Suppressor macrophage treated with lipopolysaccharide for 1 hour (primary cell): ENCODE measurements around the gene TBC1D20.

Experiments used
- DNase-seq, 3 donors: peaks; one replicate each; pipeline ENCODE4 v3.0.0-alpha.2; 2020 to 2022

Gene TBC1D20

DNA sequence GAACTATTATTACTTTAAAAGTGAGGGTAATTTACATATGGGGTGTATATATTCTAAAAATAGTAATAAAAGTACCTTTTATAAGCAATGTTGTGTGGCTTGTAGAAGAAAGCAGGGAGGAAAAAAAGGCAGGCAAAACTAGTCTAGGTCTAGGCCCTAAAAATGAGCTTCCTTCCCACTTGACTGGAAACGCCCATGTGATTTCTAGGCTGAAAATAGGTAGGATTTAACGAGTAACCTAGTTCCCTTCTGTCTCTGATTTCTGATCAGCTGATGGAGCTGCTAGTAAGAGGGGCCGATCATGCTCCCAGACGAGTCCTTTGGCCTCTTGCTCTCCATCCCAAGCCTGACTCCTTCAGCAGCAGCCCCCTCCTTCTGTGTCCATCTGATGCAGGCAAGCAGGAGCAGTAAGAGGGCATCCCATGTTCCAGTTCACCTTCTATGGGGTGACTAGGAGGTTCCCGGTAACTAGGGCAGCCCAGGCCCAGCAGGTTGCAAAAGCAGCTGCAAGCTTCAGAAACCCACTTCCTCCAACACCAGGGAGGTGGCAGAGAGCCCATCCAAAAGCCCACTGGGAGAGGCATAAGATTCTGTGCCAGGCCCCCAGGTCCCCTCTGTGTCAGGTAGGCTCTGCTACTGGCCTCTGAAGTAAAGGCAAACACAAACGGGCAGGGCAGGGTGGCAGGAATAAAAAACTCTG lies 24.4 kb downstream of the TBC1D20 start:
- DNase-seq = no peak

DNA sequence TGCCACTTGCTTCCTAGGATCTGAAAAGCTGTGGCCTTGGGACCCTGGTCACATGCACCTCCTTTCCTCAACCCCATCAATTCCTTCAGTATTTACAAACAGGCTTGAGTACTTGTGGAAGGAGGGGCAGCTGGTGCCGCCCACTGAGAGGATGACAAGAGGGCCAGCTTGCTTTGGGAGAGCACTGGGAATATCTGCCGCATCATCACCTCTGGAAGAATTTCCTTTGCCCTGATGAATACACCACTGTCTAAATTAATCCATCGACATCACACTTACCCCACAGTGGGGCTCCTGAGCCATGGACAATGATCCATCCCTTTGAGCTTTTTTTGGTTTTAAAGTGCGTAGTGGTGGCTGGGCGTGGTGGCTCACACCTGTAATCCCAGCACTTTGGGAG lies 25.9 kb downstream of the TBC1D20 start:
- DNase-seq = no peak

DNA sequence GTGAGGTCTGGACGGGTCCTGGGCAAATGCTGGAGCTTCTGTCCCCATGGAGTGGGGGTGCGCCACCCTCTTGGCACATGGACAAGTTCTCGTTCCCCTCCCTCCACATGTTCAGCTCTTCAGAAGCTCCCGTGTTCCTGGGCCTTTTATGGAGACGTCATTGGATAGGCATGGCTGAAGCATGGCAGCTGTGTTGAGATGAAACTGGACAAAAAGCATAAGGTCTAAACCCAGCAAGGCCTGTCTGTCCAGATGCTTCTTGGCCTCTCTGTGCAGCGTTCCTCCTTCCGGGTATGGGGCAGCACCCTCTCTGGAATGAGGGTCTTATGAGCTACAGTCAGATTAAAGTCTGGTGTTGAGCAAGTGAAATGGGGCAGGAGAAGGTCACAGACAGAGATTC lies 26.8 kb downstream of the TBC1D20 start:
- DNase-seq = no peak

DNA sequence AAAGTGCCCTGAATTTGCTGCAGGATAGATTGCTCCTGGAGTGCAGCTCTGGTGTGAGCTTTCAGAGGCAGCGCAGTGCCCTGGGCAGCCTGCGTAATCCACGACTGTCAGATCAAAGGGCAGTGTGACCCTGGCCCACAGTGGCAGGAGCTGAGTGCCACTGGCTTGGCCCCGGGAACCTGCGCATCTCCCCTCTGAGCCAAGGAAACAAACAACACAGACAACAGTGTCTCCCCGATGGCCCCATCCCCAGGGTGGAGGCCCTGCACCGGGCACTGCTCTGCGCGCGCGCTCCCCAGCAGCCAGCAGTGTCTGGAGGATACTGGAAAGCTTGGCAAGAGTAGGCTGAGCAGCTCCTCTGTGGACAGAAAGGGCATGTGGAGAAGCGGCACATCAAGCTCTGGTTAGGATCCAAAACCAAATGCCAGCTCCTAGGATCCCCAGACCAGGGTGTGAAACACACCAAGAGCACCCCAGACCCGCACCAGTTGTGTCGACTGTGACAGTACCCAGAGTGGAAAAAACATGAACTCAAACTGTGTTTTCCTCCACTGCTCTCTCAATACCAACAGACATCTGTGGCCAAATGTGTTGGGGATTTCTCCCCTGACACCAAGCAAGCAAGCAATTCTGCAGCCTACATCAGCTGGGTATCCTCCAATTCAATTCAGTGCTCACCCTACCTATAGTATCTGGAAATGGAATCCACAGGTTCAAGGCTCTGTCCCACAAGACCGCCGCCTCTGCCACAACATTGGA lies 27.5 kb downstream of the TBC1D20 start:
- no peak for DNase-seq

DNA sequence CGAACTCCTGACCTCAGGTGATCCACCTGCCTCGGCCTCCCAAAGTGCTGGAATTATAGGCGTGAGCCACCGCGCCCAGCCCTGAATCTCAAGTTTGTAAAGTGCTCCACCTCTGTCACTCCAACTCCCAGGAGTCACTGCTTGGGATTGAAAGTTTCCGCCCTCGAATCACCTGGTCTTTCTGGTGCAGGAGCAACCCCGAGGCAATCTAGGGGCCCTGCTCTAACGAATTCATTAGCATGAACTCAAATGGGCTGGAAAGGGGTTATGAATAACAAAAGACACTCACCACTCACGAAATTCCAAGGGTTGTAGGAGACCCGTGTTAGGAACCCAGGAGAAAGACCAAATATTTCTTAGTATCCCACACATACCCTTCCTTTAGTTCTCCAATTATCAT lies 28.1 kb downstream of the TBC1D20 start:
- DNase-seq = no peak

DNA sequence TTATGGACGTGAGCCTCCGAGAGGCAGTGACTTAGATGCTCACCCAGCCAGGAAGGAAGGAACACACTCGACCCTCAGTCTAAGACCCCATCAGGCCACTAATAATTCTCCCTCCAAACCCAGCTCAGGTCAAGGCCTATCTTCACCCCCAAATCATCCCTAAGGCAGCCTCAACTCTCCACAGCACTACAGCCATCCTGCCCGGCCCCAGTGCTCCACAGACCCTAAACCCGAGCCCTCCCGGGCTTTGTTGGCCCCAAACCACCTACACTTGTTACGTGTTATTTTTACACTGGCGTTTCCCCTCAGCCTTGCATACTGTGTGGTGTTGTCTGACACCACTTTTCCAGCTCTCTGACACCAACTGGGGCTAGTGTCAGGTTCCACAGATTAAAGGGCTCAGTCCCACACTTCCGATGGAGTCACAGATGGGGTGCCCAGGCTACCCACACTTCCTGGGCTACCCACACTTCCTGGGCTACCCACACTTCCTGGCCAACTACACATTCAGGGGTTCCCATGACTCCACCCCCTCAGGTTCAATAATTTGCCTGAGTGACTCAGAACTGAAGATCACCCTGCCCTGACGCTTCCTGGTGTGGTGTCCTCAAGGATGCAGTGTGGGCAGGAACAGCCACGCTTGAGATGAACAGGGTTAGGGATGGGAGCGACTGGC lies 28.9 kb downstream of the TBC1D20 start:
- DNase-seq = peak; percentile 75 to 84 (median 80)

DNA sequence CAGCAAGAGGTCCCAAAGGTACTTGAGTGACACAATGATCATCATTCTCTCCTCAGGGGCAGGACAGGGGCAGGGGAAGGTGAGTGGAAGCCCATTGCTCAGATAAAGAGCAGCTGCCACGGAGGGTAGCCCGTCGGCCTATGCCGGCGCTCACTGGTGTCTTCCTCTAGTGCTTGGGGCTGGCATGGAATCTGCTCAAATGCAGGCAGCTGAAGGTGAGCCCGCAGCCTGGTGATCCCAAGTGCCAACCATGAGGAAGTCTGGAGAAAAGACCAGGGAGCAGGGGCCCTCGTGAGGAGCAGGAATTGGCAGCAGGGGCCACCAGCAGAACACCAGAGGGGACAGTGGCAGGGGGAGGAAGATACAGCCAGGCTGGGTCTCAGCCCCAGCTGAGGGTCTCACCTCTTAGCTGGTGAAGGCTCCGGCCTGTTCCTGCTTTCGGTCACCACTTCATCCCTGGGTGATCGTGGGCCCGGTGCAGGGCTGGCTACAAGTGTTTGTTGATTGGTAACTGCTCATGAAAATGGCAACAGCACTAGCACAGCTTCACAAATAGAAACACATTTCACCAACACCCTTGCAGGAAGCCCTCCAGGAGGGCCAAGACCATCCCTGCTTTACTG lies 29.5 kb downstream of the TBC1D20 start:
- DNase-seq = no peak

DNA sequence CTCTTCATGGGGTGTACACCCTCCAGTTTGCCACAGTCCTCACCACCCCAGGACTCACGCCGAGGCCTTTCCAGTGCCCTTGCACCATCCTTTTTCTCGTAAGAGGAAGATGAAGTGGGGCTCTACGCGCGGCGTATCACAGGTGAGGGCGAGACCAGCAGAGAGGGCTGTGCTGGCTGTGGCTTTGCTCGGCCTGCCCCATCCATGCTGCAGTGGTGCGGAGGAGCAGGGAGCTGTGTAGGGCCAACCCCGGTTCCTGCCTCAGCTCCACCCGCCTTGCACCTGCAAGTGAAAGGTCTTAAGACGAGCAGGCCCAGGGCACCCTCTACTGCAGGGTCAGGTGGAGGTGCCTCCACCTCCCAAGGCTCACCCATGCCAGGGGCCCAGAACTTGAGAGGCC lies 30.1 kb downstream of the TBC1D20 start:
- DNase-seq = no peak

DNA sequence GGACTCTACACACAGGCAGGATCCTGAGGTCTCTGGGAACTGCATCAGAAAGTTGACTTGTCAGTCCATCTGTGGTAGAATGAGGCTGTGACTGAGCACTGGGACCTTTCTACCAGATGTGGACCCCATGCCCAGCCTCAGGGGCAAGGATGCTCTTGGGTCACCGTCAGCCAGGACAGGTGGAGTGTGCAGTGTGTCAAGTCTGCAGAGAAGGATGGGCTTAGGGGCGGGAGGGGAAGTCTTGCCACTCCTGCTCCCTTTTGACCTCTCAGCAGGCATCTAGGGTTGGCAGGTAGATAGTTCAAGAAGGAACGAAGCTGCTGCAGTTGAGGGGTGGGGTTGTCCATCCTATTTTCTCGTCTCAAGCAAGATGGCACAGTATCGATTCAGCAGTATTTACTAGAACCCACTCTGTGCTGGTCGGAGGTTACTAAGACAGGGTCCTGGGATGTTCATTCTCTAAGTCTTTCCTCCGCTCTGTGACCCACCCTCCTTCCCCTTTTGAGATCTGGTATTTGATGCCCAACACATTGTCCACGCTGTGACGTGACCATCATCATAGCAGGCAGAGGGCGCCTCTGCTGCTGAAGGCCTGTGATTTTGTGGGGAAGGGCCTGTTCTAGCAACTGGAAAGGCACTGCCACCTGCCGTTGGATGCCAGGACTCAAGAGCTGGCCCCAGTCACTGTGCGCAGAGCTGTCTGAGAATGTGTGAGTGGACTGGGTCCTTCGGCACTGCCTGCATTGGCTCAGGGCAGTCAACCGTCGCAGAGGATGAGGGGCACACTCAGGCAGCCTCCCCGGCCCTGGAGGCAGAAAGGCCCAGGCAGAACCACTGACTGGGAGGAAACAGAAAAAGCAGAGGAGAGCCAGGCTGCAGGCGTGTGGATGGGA lies 31.1 kb downstream of the TBC1D20 start:
- peak; percentile 68 to 77 (median 75) for DNase-seq

DNA sequence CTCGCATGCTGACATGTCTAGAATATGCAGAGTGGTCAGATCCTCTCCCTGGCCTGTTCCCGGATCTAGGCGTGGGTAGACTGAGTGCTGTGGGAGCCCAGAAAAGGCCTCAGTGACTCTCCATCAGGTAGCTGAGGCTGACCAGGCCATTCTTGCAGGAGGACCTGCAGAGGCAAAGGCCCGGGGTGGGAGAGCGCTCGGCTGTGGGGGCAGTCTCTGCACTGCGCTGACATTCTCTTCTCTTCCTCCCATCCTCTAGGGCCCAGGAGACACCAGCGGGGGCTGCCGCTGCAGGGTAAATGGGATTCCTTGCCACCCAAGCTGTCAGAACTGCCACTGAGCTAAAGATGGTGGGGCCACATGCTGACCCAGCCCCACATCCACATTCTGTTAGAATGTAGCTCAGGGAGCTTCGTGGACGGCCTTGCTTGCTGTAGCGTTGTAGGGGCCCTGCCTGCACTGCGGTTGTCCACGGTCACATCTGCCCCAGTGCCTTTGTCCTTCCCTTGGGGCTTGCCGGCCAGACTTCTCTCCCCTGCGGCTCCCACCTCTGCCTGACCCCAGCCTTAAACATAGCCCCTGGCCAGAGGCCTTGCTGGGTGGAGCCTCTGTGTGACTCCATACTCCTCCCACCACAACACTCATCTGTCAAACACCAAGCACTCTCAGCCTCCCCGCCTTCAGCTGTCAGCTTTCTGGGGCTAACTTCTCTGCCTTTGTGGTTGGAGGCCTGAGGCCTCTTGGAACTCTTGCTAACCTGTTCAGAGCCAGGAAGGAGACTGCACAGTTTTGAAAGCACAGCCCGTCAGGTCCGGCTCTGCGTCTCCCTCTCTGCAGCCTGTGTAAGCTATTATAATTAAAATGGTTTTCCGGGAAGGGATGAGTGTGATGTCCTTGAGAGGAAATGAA lies 32.0 kb downstream of the TBC1D20 start:
- DNase-seq = no peak

DNA sequence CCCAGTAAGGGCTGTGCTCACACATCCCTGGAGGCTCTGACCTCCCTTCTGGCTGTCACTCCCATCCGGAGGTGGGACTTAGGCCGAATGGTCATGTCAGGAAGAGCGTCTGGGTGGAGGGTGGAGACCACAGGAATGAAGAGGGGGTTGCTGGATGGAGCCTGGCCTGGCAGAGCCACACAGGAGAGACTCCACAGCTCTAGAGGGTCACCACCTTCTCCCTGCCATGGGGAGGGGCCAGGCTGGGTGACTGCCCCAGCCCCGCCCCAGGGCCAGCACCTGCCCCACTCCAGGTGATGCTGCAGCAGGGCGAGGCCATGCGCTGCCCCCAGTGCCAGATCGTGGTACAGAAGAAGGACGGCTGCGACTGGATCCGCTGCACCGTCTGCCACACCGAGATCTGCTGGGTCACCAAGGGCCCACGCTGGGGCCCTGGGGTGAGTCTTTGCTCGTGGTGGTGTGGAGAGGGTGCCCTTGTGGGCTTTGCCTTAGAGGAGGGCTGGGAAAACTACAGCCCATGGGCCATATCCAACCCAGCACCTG lies 33.6 kb downstream of the TBC1D20 start:
- no peak for DNase-seq

DNA sequence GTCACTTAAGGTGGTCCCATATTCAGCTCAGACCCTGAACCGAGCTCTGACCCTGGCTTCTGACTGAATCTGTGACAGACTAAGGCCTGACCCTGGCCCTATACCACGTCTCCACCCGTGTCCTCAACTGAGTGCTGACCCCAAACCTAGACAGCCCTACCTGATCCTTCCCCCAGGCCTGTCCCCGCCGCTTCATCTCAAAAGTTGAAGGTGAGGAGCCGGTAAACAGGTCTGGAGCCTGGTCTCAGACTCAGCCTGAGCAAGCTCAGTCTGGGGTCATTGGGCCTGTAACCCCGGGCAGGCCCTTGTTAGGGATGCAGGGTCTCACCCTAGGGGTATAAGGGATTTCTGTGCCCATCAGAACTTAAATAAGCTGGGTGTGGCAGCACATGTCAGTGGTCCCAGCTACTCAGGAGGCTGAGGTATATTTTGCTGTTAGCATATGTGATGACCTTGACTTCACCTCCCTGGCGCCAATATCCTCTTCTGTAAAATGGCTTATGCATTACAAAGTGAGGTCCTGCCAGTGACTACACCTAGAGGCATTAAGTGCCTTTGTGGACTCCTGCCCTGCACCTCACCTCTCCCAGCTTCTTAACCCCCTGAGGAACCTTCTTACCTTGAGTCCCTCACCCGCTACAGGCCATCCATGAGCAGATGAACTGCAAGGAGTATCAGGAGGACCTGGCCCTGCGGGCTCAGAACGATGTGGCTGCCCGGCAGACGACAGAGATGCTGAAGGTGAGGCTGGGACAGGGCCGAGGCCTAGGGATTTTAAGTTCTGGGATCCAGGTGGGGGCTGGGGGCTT lies 34.3 kb downstream of the TBC1D20 start:
- no peak for DNase-seq

DNA sequence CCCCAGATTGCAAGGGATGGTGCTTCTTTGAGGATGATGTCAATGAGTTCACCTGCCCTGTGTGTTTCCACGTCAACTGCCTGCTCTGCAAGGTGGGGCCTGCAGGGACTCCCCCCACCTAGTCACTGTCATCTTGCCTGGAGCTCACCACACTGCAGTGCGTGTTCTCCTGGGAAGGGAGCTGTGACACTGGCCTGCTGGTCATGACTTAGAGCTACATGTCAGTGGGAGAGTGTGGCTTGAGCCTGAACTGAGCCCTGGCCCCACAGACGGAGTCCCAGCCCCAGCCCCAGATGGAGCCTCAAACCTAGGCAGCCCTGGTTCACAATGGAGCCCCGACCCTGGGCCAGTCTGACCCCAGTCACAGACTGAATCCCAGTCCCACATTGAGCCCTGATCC lies 34.9 kb downstream of the TBC1D20 start:
- DNase-seq = no peak

DNA sequence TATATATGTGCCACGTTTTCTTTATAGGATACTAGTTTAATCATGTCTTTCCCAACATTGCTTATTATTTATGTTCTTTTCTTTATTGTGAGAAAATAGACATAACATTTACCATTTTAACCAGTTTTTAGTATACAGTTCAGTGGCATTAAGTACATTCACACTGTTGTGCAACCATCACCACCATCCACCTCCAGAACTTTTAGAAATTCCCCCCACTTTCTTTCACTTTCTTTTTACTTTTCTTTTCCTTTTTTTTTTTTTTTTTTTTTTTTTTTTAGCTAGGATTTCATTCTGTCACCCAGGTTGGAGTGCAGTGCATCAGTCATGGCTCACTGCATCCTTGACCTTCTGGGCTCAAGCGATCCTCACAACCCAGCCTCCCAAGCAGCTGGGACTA lies 35.8 kb downstream of the TBC1D20 start:
- DNase-seq = peak; percentile 28 to 41 (median 36)

DNA sequence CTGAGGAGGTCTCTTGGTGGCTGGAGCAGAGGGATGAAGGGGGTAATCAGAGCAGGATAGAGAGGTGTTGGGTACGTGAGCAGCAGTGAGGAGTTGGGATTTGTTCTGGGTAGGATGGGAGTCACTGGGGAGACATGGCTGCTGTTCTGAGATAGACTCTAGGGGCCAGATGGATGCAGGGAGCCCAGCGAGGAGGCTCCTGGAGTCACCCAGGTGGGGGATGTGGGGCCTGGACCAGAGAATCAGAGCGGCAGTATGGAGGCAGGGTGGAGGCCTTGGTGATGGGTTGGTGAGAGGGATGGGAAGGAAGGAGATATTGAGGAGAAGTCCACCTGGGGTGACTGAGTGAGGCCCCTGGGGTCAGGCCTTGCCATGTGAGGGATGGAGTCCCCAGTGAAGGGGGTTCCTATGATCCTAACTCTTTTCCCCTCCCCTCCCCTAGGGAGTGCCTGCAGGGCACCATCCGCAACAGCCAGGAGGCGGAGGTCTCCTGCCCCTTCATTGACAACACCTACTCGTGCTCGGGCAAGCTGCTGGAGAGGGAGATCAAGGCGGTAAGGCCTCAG lies 40.6 kb downstream of the TBC1D20 start:
- DNase-seq = no peak

DNA sequence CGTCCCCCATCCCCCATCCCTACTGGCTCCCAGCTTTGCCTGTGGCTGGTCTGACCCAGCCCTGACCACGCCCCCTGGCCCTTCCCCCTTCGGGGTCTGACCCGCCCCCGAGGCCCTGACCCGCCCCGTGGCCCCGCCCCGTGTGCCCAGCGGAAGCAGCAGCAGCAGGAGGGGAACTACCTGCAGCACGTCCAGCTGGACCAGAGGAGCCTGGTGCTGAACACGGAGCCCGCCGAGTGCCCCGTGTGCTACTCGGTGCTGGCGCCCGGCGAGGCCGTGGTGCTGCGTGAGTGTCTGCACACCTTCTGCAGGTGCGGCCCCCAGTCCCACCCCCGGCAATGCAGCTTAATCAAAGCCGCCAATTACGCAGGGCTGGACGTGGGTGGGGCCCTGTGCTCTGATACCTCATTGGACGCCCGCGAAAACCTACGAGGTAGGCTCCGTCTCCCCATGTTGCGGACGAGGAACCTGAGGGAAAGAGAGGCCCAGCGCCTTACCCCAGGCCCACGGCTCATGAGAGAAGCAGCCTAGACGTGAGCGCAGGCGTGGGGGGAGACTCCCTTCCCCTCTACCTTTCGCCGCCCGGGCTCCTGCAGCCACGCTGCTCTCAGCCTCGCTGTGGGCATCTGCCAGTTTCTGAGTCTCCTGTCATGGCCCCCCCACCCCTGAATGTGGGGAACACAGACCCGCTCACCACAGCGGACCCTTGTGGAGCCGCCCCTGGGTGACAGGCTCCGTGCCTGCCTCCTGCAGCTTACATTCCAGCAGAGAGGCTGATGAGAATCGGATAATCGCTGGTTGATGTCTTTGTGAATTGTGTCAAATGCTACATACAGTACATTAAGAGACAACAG lies 41.4 kb downstream of the TBC1D20 start:
- DNase-seq = peak; percentile 36 to 71 (median 41)

DNA sequence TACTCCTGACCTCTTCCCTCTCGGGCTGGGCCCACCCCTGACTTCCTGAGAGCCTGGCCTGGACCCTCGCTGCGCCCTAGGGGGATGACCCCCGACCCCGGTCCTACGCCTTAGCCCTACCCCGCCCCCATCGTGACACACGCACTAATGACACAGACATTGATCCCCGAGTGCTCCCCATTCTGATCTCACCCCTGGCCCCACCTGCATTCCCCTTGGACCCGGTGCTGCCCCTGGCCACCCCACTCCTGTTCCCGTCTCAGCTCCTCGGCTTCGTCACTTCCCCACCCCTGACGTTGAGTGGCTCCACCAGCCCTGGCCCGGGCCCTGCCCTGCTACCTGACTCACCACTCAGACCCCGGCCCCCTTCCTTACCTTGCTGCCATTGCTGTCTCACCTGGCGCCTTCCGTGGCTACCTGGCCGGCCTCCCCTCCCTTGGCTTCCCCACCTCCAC lies 42.1 kb downstream of the TBC1D20 start:
- no peak for DNase-seq

DNA sequence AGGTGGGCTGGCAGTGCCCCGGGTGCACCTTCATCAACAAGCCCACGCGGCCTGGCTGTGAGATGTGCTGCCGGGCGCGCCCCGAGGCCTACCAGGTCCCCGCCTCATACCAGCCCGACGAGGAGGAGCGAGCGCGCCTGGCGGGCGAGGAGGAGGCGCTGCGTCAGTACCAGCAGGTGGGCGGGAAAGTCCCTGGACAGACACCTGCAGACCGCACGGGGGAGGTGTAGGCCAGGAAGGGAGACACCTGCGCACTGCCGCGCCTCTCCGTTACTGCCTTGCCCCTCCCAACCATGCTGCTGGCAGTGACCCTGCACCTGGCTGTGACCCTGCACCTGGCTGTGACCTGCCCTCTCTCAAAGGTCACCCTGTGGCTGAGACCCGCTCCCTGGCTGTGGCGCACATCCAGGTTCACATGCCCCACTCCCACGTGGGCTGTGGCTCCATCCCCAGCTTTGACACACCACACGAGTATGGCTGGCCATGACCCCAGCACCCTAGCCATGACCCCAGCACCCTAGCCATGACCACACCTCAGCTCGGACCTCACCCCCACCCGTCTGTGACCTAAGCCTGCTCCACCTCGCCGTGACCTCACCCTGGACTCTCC lies 42.7 kb downstream of the TBC1D20 start:
- DNase-seq = no peak
